HEK293 (cell line): ENCODE measurements around the gene BNIPL.
A peak's percentile ranks its signal among the peaks of the same experiment; 100 is the strongest.

Experiments used
- CTCF ChIA-PET: fragments of 350-600 bp; formaldehyde crosslinking; extraction: SDS; loops from one replicate; lab custom pipeline; 2021; ENCODE audit warnings: antibody characterized with exemption; lab: Yijun Ruan, JAX
- POLR2A ChIA-PET: fragments of 300-600 bp; formaldehyde crosslinking; extraction: SDS; loops from one replicate; lab custom pipeline; 2020; ENCODE audit warnings: antibody characterized with exemption, inconsistent platforms; lab: Yijun Ruan, JAX
- H3K27ac ChIP-seq: fragments of 200-500 bp; sonication (Bioruptor generic); 2 replicates; pipeline ENCODE4 v1.5.1; 2014; ENCODE audit warnings: low read depth, low read length, control low read depth, inconsistent platforms; ENCODE audit errors: extremely low read depth
- H3K36me3 ChIP-seq, 2 experiments: fragments of 200-500 bp in 1 of 2; sonication (Bioruptor generic) in 1 of 2; 1 replicate in 1 of 2; 2 replicates in 1 of 2; pipeline ENCODE4 v1.5.1; 2014 to 2017; ENCODE audit warnings: inconsistent platforms in 2 of 2, low read length in 2 of 2; ENCODE audit not compliant: control insufficient read depth in 2 of 2, insufficient read depth in 1 of 2
- H3K4me1 ChIP-seq: fragments of 200-500 bp; sonication (Bioruptor generic); 2 replicates; pipeline ENCODE4 v1.5.1; 2014; ENCODE audit warnings: mild to moderate bottlenecking, low read length, inconsistent platforms; ENCODE audit not compliant: control insufficient read depth, insufficient read depth
- H3K4me3 ChIP-seq: 2 replicates; pipeline ENCODE4 v1.5.1; 2011; ENCODE audit warnings: low read depth, mild to moderate bottlenecking, control low read depth, low read length, moderate library complexity
- H3K9me3 ChIP-seq: fragments of 200-500 bp; sonication (Bioruptor generic); 2 replicates; pipeline ENCODE4 v1.5.1; 2014; ENCODE audit warnings: low read depth, low read length, inconsistent platforms; ENCODE audit not compliant: control insufficient read depth, insufficient read depth
- CTCF ChIP-seq: fragments of 450-650 bp; formaldehyde crosslinking; IDR thresholded peaks from 2 replicates; pipeline ENCODE4 v1.5.1; 2016; ENCODE audit warnings: missing biosample characterization, missing genetic modification characterization
- ELK4 ChIP-seq: IDR thresholded peaks from 2 replicates; pipeline ENCODE4 v1.6.1; 2011; ENCODE audit warnings: mild to moderate bottlenecking, low read depth, low read length, borderline replicate concordance
- HOXD13 ChIP-seq: sonication (generic); formaldehyde crosslinking; IDR thresholded peaks from 2 replicates; pipeline ENCODE4 v1.8.0; 2022; ENCODE audit warnings: missing genetic modification reagents, borderline replicate concordance
- KLF8 ChIP-seq: fragments of 450-650 bp; formaldehyde crosslinking; IDR thresholded peaks from 2 replicates; pipeline ENCODE4 v1.5.1; 2016; ENCODE audit warnings: missing biosample characterization, missing genetic modification characterization
- PATZ1 ChIP-seq: fragments of 450-650 bp; formaldehyde crosslinking; IDR thresholded peaks from 2 replicates; pipeline ENCODE4 v1.5.1; 2016; ENCODE audit warnings: missing biosample characterization, missing genetic modification characterization
- SCRT1 ChIP-seq: fragments of 450-650 bp; formaldehyde crosslinking; IDR thresholded peaks from 2 replicates; pipeline ENCODE4 v1.5.1; 2016; ENCODE audit warnings: missing biosample characterization, missing genetic modification characterization, borderline replicate concordance
- ZBTB1 ChIP-seq: fragments of 450-650 bp; formaldehyde crosslinking; IDR thresholded peaks from 2 replicates; pipeline ENCODE4 v1.5.1; 2016; ENCODE audit warnings: missing biosample characterization, missing genetic modification characterization
- ZBTB10 ChIP-seq: fragments of 450-650 bp; formaldehyde crosslinking; IDR thresholded peaks from 2 replicates; pipeline ENCODE4 v1.5.1; 2016; ENCODE audit warnings: missing biosample characterization, missing genetic modification characterization
- ZBTB17 ChIP-seq: fragments of 450-650 bp; formaldehyde crosslinking; IDR thresholded peaks from 2 replicates; pipeline ENCODE4 v1.5.1; 2016; ENCODE audit warnings: missing biosample characterization, missing genetic modification characterization
- ZBTB20 ChIP-seq: fragments of 450-650 bp; formaldehyde crosslinking; IDR thresholded peaks from 2 replicates; pipeline ENCODE4 v1.5.1; 2016; ENCODE audit warnings: missing biosample characterization, missing genetic modification characterization
- ZBTB21 ChIP-seq: fragments of 450-650 bp; formaldehyde crosslinking; IDR thresholded peaks from 2 replicates; pipeline ENCODE4 v1.5.1; 2017; ENCODE audit warnings: missing biosample characterization, missing genetic modification characterization
- ZNF169 ChIP-seq: fragments of 450-650 bp; formaldehyde crosslinking; IDR thresholded peaks from 2 replicates; pipeline ENCODE4 v1.5.1; 2016; ENCODE audit warnings: missing biosample characterization, missing genetic modification characterization
- ZNF280D ChIP-seq: fragments of 450-650 bp; formaldehyde crosslinking; IDR thresholded peaks from 2 replicates; pipeline ENCODE4 v1.5.1; 2016; ENCODE audit warnings: missing biosample characterization, missing genetic modification characterization
- ZNF404 ChIP-seq: fragments of 450-650 bp; formaldehyde crosslinking; IDR thresholded peaks from 2 replicates; pipeline ENCODE4 v1.5.1; 2017; ENCODE audit warnings: missing biosample characterization, missing genetic modification characterization
- ZNF449 ChIP-seq: fragments of 450-650 bp; formaldehyde crosslinking; IDR thresholded peaks from 2 replicates; pipeline ENCODE4 v1.5.1; 2017; ENCODE audit warnings: missing biosample characterization, mild to moderate bottlenecking, missing genetic modification characterization, moderate library complexity
- ZNF488 ChIP-seq: fragments of 450-650 bp; formaldehyde crosslinking; IDR thresholded peaks from 2 replicates; pipeline ENCODE4 v1.5.1; 2016; ENCODE audit warnings: missing biosample characterization, missing genetic modification characterization
- ZNF76 ChIP-seq: fragments of 450-650 bp; formaldehyde crosslinking; IDR thresholded peaks from 2 replicates; pipeline ENCODE4; 2016; ENCODE audit warnings: low read depth, missing biosample characterization, missing genetic modification characterization, borderline replicate concordance
- ZNF792 ChIP-seq: fragments of 450-650 bp; formaldehyde crosslinking; IDR thresholded peaks from 2 replicates; pipeline ENCODE4 v1.5.1; 2016; ENCODE audit warnings: missing biosample characterization, missing genetic modification characterization
- ZNF843 ChIP-seq: fragments of 450-650 bp; formaldehyde crosslinking; IDR thresholded peaks from 2 replicates; pipeline ENCODE4 v1.5.1; 2016; ENCODE audit warnings: missing biosample characterization, missing genetic modification characterization
- ZSCAN23 ChIP-seq: fragments of 450-650 bp; formaldehyde crosslinking; IDR thresholded peaks from 2 replicates; pipeline ENCODE4 v1.5.1; 2016; ENCODE audit warnings: missing biosample characterization, missing genetic modification characterization

BNIPL gene

GRCh38 chr1:151060007-151060656 lies 23.7 kb downstream of the BNIPL start, which contains the start of gene MLLT11 (continued):
- no peak for TF ChIP-seq ZNF280D (tag by site-specific recombination)
- no peak for TF ChIP-seq ZNF488 (tag by site-specific recombination)
- no peak for TF ChIP-seq SCRT1 (tag by site-specific recombination)
- TF ChIP-seq, all 188 proteins: peak for 37

GRCh38 chr1:151060657-151061421 lies 24.5 kb downstream of the BNIPL start:
- Histone ChIP-seq H3K27ac (peak overlapping the region; percentile 83), H3K4me3 (peak overlapping the region; percentile 89), H3K4me1 (peaks cover 4% of the 10 kb centered on the region; the same call in 1 of the 2 replicates), H3K9me3 (no peaks in the 10 kb centered on the region), H3K36me3 (peaks cover 0 to 27% of the 10 kb centered on the region in 2 experiments; a peak in 2 of 3 replicates)
- ChIA-PET CTCF (interaction anchor here (0.5 to 3.0 kb wide), 17 partner anchors 9 to 481 kb away, joined by 3 to 17 read pairs (median 3); partner anchors contain the start of genes C1orf56, GABPB2 and MINDY1), POLR2A (interaction anchor here (1.4 to 3.8 kb wide), 5 partner anchors 11 to 193 kb away, joined by 3 to 20 read pairs (median 16); partner anchors contain the start of genes C1orf56, GABPB2, MINDY1 and PSMD4)
- TF ChIP-seq ZNF169 (tag by site-specific recombination): no peak
- no peak for TF ChIP-seq ZNF843 (tag by site-specific recombination)
- TF ChIP-seq CTCF (tag by site-specific recombination): peak; percentile 27; the same call in 1 of the 2 replicates
- no peak for TF ChIP-seq ZBTB21
- no peak for TF ChIP-seq ZNF792 (tag by site-specific recombination)
- no peak for TF ChIP-seq ELK4
- 0 out of 2 replicates have a peak, but pooled peaks have one; percentile 3 for TF ChIP-seq ZNF76 (tag by site-specific recombination)
- TF ChIP-seq PATZ1 (tag by site-specific recombination): peak; percentile 66
- no peak for TF ChIP-seq ZSCAN23 (tag by site-specific recombination)
- TF ChIP-seq ZNF404 (tag by site-specific recombination): no peak
- no peak for TF ChIP-seq HOXD13 (CRISPR knock-in tag)
- TF ChIP-seq KLF8: no peak
- no peak for TF ChIP-seq ZBTB10
- TF ChIP-seq ZBTB1: no peak
- TF ChIP-seq ZBTB20: peak; percentile 31; the same call in 1 of the 2 replicates
- peak; percentile 80 for TF ChIP-seq ZBTB17 (tag by site-specific recombination)
- TF ChIP-seq ZNF449: no peak
